ENCODE measurements around the gene TMEM181. TPM values are rescaled to one million over a fixed set of nuclear protein-coding genes. Genes with fewer than 3 reads are reported as not detected.
"Not testable (repeated sequence)": the region's sequence is repeated elsewhere in the genome, so short reads cannot be mapped to it uniquely, and the experiment has no call there.

Gene TMEM181
- total and polyA plus RNA-seq, 2 of the 13 experiments (the other 11 are each of a cell fraction or from before 2014, with no cell fraction given): 59.1 to 108 TPM

- 84% methylated on average over 3 of the region's 3 CpGs for WGBS (ENCODE audit: low lambda C conversion rate)
- intact Hi-C loops (cut with micrococcal nuclease; ENCODE audit: unreplicated experiment); BruUV-seq (replicated peaks); FAIRE-seq; in situ Hi-C loops (cut with HindIII; ENCODE audit: extremely low pct_ligation_motif_present, low pct_unique_long_range_greater_than_20kb); ATAC-seq; CTCF ChIA-PET (ENCODE audit: low intra/inter-chr PET ratio, low total read pairs); H3K9ac ChIP-seq (ENCODE audit: insufficient read depth, low read depth, low read length); H3K36me3 ChIP-seq (replicated peaks in 1 of 2; ENCODE audit: control insufficient read depth in 1 of 2, insufficient read depth in 2 of 2, low read length in 2 of 2); H3K4me3 ChIP-seq (replicated peaks in 1 of 3; ENCODE audit: insufficient read depth in 1 of 3, low read depth in 2 of 3, low read length in 3 of 3); H3K9me3 ChIP-seq (ENCODE audit: low read length); H2AFZ ChIP-seq (ENCODE audit: low read length); H3K4me2 ChIP-seq (ENCODE audit: low read depth, low read length); H3K27me3 ChIP-seq (ENCODE audit: control insufficient read depth in 1 of 2, insufficient read depth in 2 of 2, low read length in 2 of 2); TF ChIP-seq SOX6 (IDR thresholded peaks at IDR 0.05): not testable (repeated sequence)
- Histone ChIP-seq H3K27ac (ENCODE audit: extremely low read length, insufficient read depth, low read length) (peak overlapping the region; percentile 77), H4K20me1 (ENCODE audit: insufficient read depth, low read length) (peaks cover 10% of the 10 kb centered on the region), H3K4me1 (ENCODE audit: insufficient read depth, low read length) (peaks cover 85% of the 10 kb centered on the region), H3K79me2 (ENCODE audit: insufficient read depth, low read length) (peaks cover 20% of the 10 kb centered on the region)
- POLR2A ChIA-PET: interaction anchor here (0.6 to 3.1 kb wide), 6 partner anchors 9 to 1756 kb away, joined by 3 to 12 read pairs (median 5); partner anchors contain the start of gene DYNLT1
- peak; percentile 47 for DNase-seq (ENCODE audit: low spot score)
- TF ChIP-seq HOXA3 (CRISPR knock-in tag; IDR thresholded peaks at IDR 0.05): peak; percentile 70; the same call in 1 of the 2 replicates
- peak; percentile 72 for TF ChIP-seq ADNP (CRISPR knock-in tag; IDR thresholded peaks at IDR 0.05)
- peak; percentile 53; the same call in 1 of the 2 replicates for TF ChIP-seq MLX (CRISPR knock-in tag; IDR thresholded peaks at IDR 0.05)
- peak; percentile 41; the same call in 1 of the 2 replicates for TF ChIP-seq CBX5 (CRISPR knock-in tag; IDR thresholded peaks at IDR 0.05; ENCODE audit: borderline replicate concordance)
- peak; percentile 84 for TF ChIP-seq TFE3 (CRISPR knock-in tag; IDR thresholded peaks at IDR 0.05)
- 0 out of 2 replicates have a peak, but pooled peaks have one; percentile 14 for TF ChIP-seq NFATC3 (CRISPR knock-in tag; IDR thresholded peaks at IDR 0.05)
- TF ChIP-seq KDM1A (CRISPR knock-in tag; IDR thresholded peaks at IDR 0.05): peak; percentile 63; the same call in 1 of the 2 replicates
- peak; percentile 53 for TF ChIP-seq SOX6 (CRISPR knock-in tag; IDR thresholded peaks at IDR 0.05)
- TF ChIP-seq SOX13 (IDR thresholded peaks at IDR 0.05): peak; percentile 24; the same call in 1 of the 2 replicates
- peak in 1 of 2 experiments; percentile 64; a peak in 2 of 4 replicates for TF ChIP-seq SOX13 (CRISPR knock-in tag; conservative IDR thresholded peaks at IDR 0.05 in 1 of 2, IDR thresholded peaks at IDR 0.05 in 1 of 2)
- TF ChIP-seq NKX3-1 (CRISPR knock-in tag; IDR thresholded peaks at IDR 0.05): 0 out of 2 replicates have a peak, but pooled peaks have one; percentile 5
- TF ChIP-seq ZNF292 (CRISPR knock-in tag; IDR thresholded peaks at IDR 0.05; ENCODE audit: borderline replicate concordance, low read depth): 0 out of 2 replicates have a peak, but pooled peaks have one; percentile 42
- TF ChIP-seq ZNF605 (CRISPR knock-in tag; IDR thresholded peaks at IDR 0.05): 0 out of 2 replicates have a peak, but pooled peaks have one; percentile 4
- TF ChIP-seq ZBTB33 (CRISPR knock-in tag; IDR thresholded peaks at IDR 0.05): peak; percentile 63; the same call in 1 of the 2 replicates
- peak; percentile 66 for TF ChIP-seq MED1 (CRISPR knock-in tag; IDR thresholded peaks at IDR 0.05)
- peak; percentile 59 for TF ChIP-seq SALL1 (CRISPR knock-in tag; IDR thresholded peaks at IDR 0.05)
- peak; percentile 19; the same call in 1 of the 2 replicates for TF ChIP-seq ZFY (CRISPR knock-in tag; IDR thresholded peaks at IDR 0.05)
- peak; percentile 90 for TF ChIP-seq CEBPB (IDR thresholded peaks at IDR 0.05; ENCODE audit: borderline replicate concordance, low read depth, low read length)
- peak; percentile 35; the same call in 1 of the 2 replicates for TF ChIP-seq ZNF232 (CRISPR knock-in tag; IDR thresholded peaks at IDR 0.05; ENCODE audit: borderline replicate concordance)
- TF ChIP-seq FOXJ3 (CRISPR knock-in tag; IDR thresholded peaks at IDR 0.05; ENCODE audit: borderline replicate concordance): peak; percentile 66; the same call in 1 of the 2 replicates
- peak; percentile 51; the same call in 1 of the 2 replicates for TF ChIP-seq ZMYM2 (CRISPR knock-in tag; IDR thresholded peaks at IDR 0.05)
- peak; percentile 57; the same call in 1 of the 2 replicates for TF ChIP-seq FOSL2 (CRISPR knock-in tag; IDR thresholded peaks at IDR 0.05)
- 0 out of 2 replicates have a peak, but pooled peaks have one; percentile 17 for TF ChIP-seq ZNF12 (CRISPR knock-in tag; IDR thresholded peaks at IDR 0.05)
Observed at GRCh38 chr6:158557110-158557509, 2.8 kb upstream of the TMEM181 start.

Measured in HepG2 (cell line).